Esophagus muscularis mucosa (tissue), 4 donors: ENCODE data around the gene ADISSP. TPM values are rescaled to one million over a fixed set of nuclear protein-coding genes. Genes with fewer than 3 reads are reported as not detected.

Experiments used
- DNase-seq: peaks from one replicate; pipeline ENCODE4 v3.0.0-alpha.2; 2017; ENCODE audit errors: extremely low spot score
- H3K27ac ChIP-seq, 4 donors: fragments of 200-600 bp; sonication (generic); replicated peaks in 1 of 4; 1 replicate in 3 of 4; 2 replicates in 1 of 4; pipeline ENCODE4 v1.5.1; 2016 to 2019; ENCODE audit warnings: mild to moderate bottlenecking in 1 of 4
- H3K27me3 ChIP-seq, 4 donors: fragments of 200-600 bp; sonication (generic); one replicate each; pipeline versions ENCODE4 v1.5.1 to v1.6.0; 2016 to 2019
- H3K36me3 ChIP-seq, 4 donors: fragments of 200-600 bp; sonication (generic); one replicate each; pipeline ENCODE4 v1.5.1; 2016 to 2019
- H3K4me1 ChIP-seq, 4 donors: fragments of 200-600 bp; sonication (generic); one replicate each; pipeline ENCODE4 v1.5.1; 2016 to 2019
- H3K4me3 ChIP-seq, 4 donors: fragments of 200-600 bp; sonication (generic); 1 replicate in 2 of 4; 2 replicates in 2 of 4; pipeline ENCODE4 v1.5.1; 2016 to 2019; ENCODE audit warnings: mild to moderate bottlenecking in 4 of 4, moderate library complexity in 1 of 4
- H3K9me3 ChIP-seq, 4 donors: fragments of 200-600 bp; sonication (generic); 1 replicate in 3 of 4; 2 replicates in 1 of 4; pipeline ENCODE4 v1.5.1; 2016 to 2019
- CTCF ChIP-seq, 3 experiments: fragments of 200-600 bp in 2 of 3; fragments of 450-650 bp in 1 of 3; sonication (generic) in 2 of 3; IDR thresholded peaks; one replicate each; pipeline ENCODE4 v1.5.1; 2017 to 2019; ENCODE audit warnings: antibody characterized with exemption in 3 of 3, mild to moderate bottlenecking in 2 of 3, moderate library complexity in 1 of 3
- EP300 ChIP-seq: sonication (generic); formaldehyde crosslinking; IDR thresholded peaks from one replicate; pipeline ENCODE4 v1.6.1; 2017; ENCODE audit warnings: antibody characterized with exemption
- POLR2A ChIP-seq: fragments of 450-650 bp; IDR thresholded peaks from one replicate; pipeline ENCODE4 v1.6.1; 2017; ENCODE audit warnings: antibody characterized with exemption, moderate library complexity, mild to moderate bottlenecking, low read depth
- POLR2AphosphoS5 ChIP-seq, 2 donors: sonication (generic); formaldehyde crosslinking; IDR thresholded peaks; one replicate each; pipeline ENCODE4 v1.6.1; 2017; ENCODE audit warnings: antibody characterized with exemption in 2 of 2
- WGBS: methylation state at CpG from one replicate; pipeline ENCODE4 v1.1.5; 2018; 5-methylcytosine and 5-hydroxymethylcytosine counted together
- intact Hi-C: fragments of 100-400 bp; cut with DNase I; formaldehyde crosslinking; loops from one replicate; pipeline ENCODE4 v1.15.1; 2023
- total RNA-seq, 4 donors: library from RNA; depleted of rRNA; stranded (reverse); fragments of >200 nt; gene quantifications; one replicate each; pipeline versions ENCODE4 v1.1.0 to v1.2.1, GENCODE V29; 2016

Gene ADISSP
- total RNA-seq, 4 donors from 2014 or later = 56.5 to 96.1 (median 73.6) TPM

GRCh38 chr20:3764659-3765058, 2.9 kb downstream of the ADISSP start:
- Histone ChIP-seq H3K9me3 (no peaks in the 10 kb centered on the region), H3K36me3 (peaks cover 0 to 4% (median under 1%) of the 10 kb centered on the region in 4 donors), H3K27ac (peak overlapping the region; percentile 34 to 97 (median 92)), H3K4me3 (peak overlapping the region in 1 of 4 donors; percentile 72), H3K4me1 (peaks cover 28 to 94% (median 91%) of the 10 kb centered on the region in 4 donors), H3K27me3 (no peaks in the 10 kb centered on the region)
- 70% methylated on average over 3 of the region's 3 CpGs for WGBS
- no peak for TF ChIP-seq POLR2A
- no peak for TF ChIP-seq POLR2AphosphoS5 (IDR thresholded peaks at IDR 0.05)
- no peak for TF ChIP-seq EP300
- no peak for TF ChIP-seq CTCF (IDR thresholded peaks at IDR 0.05)
- intact Hi-C loops = no loop called here
- DNase-seq = no peak

GRCh38 chr20:3763671-3764601, 3.6 kb downstream of the ADISSP start:
- Histone ChIP-seq H3K36me3 (peaks cover 0 to 7% (median 3%) of the 10 kb centered on the region in 4 donors), H3K4me1 (peaks cover 23 to 93% (median 91%) of the 10 kb centered on the region in 4 donors), H3K4me3 (no peak overlapping the region), H3K9me3 (no peaks in the 10 kb centered on the region), H3K27me3 (no peaks in the 10 kb centered on the region), H3K27ac (peak overlapping the region; percentile 64 to 97 (median 92))
- 85% methylated on average over 5 of the region's 8 CpGs for WGBS
- no peak for DNase-seq
- TF ChIP-seq EP300 (no peak), POLR2A (no peak), CTCF (IDR thresholded peaks at IDR 0.05) (no peak), POLR2AphosphoS5 (IDR thresholded peaks at IDR 0.05) (no peak)
- intact Hi-C loops = no loop called here

GRCh38 chr20:3760655-3761348, 6.8 kb downstream of the ADISSP start:
- TF ChIP-seq POLR2A = no peak
- no peak for TF ChIP-seq POLR2AphosphoS5 (IDR thresholded peaks at IDR 0.05)
- no peak for TF ChIP-seq CTCF (IDR thresholded peaks at IDR 0.05)
- no peak for TF ChIP-seq EP300
- H3K27ac ChIP-seq = peak overlapping the region; percentile 25 to 94 (median 63)
- 60% methylated on average over 10 of the region's 10 CpGs for WGBS
- H3K9me3 ChIP-seq = no peaks in the 10 kb centered on the region
- H3K27me3 ChIP-seq = no peaks in the 10 kb centered on the region
- H3K36me3 ChIP-seq = peaks cover 0 to 36% (median 13%) of the 10 kb centered on the region in 4 donors
- H3K4me3 ChIP-seq = no peak overlapping the region
- peaks cover 0 to 88% (median 73%) of the 10 kb centered on the region in 4 donors for H3K4me1 ChIP-seq
- no peak for DNase-seq
- intact Hi-C loops = no loop called here

- no peak for DNase-seq
- Histone ChIP-seq H3K9me3 (no peaks in the 10 kb centered on the region), H3K36me3 (peaks cover 0 to 46% (median 18%) of the 10 kb centered on the region in 4 donors), H3K4me1 (peaks cover 0 to 78% (median 65%) of the 10 kb centered on the region in 4 donors), H3K4me3 (no peak overlapping the region), H3K27me3 (no peaks in the 10 kb centered on the region), H3K27ac (peak overlapping the region; percentile 27 to 94 (median 63))
- intact Hi-C loops = no loop called here
- WGBS = 77% methylated on average over 3 of the region's 11 CpGs
- TF ChIP-seq POLR2A = no peak
- TF ChIP-seq EP300 = no peak
- TF ChIP-seq POLR2AphosphoS5 (IDR thresholded peaks at IDR 0.05) = no peak
- TF ChIP-seq CTCF (IDR thresholded peaks at IDR 0.05) = no peak
Observed at GRCh38 chr20:3759884-3760283, 7.7 kb downstream of the ADISSP start.
